ENCODE data around the gene TIMM8B. TPM values are rescaled to one million over a fixed set of nuclear protein-coding genes. Genes with fewer than 3 reads are reported as not detected.
A peak's percentile ranks its signal among the peaks of the same experiment; 100 is the strongest.

The TIMM8B gene
- total RNA-seq, 1 experiment from 2014 or later: 62.1 TPM

DNA sequence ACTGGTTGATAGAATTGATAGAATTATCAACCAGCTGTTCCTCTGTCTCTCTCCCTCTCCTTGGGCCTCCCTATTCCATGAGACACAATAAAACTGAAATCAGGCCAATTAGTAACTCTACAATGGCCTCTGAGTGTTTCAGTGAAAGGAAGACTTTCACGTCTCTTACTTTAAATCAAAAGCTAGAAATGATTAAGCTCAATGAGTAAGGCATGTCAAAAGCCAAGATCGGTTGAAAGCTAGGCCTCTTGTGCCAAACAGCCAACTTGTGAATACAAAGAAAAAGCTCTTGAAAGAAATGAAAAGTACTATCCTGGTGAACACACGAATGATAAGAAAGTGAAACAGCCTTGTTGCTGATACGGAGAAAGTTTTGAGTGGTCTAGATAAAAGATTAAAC lies 29.4 kb downstream of the TIMM8B start:
- TF ChIP-seq JUND (IDR thresholded peaks at IDR 0.05): no peak

DNA sequence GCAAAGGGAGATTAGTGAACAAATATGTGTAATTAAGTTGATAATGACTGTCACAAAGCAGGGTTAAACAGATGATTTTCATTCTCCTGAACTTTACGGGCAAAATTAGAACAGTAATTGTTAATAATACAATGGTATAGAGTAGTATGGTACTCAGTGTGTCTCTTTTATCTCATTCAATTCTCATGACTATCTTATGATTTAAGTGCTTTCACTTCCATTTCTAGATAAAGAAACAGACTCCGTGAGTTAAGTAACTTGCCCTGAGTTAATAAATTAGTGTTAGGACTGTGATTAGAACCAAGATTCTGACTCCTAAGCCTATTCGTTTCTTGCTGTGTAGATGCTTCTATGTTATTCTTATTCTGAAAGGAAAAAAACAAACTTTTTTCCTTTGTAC lies 34.8 kb downstream of the TIMM8B start:
- POLR2A ChIA-PET: no interaction called here
- Histone ChIP-seq H3K27ac (ENCODE audit: low read depth, low read length) (no peak overlapping the region), H3K4me3 (replicated peaks in 1 of 2; ENCODE audit: low read depth in 1 of 2, low read length in 2 of 2) (no peak overlapping the region), H3K9me3 (ENCODE audit: control insufficient read depth in 1 of 2, insufficient read depth in 1 of 2, low read depth in 1 of 2, low read length in 2 of 2) (no peaks in the 10 kb centered on the region), H3K4me2 (ENCODE audit: low read length) (no peak overlapping the region), H3K9ac (ENCODE audit: low read length) (no peak overlapping the region), H3K9me2 (ENCODE audit: insufficient read depth) (no peaks in the 10 kb centered on the region), H3K4me1 (ENCODE audit: control insufficient read depth in 1 of 2, insufficient read depth in 2 of 2, low read length in 2 of 2) (peaks cover 6 to 15% of the 10 kb centered on the region in 2 experiments; a peak in 3 of 4 replicates), H4K20me1 (ENCODE audit: insufficient read depth) (no peaks in the 10 kb centered on the region), H3K27me3 (ENCODE audit: insufficient read depth, low read length) (no peaks in the 10 kb centered on the region), H3K79me2 (ENCODE audit: insufficient read depth, low read length) (peaks cover 22% of the 10 kb centered on the region), H2AFZ (ENCODE audit: low read depth, low read length, poor library complexity, severe bottlenecking) (no peak overlapping the region), H3K36me3 (ENCODE audit: control insufficient read depth in 1 of 2, insufficient read depth in 2 of 2, low read length in 2 of 2) (peaks cover 25 to 33% of the 10 kb centered on the region in 2 experiments; a peak in 2 of 4 replicates)
- CTCF ChIA-PET: no interaction called here
- no peak for TF ChIP-seq ELF1 (IDR thresholded peaks at IDR 0.05; ENCODE audit: borderline replicate concordance, low read depth)
- no peak for TF ChIP-seq POLR2AphosphoS5 (IDR thresholded peaks at IDR 0.05; ENCODE audit: low read depth, low read length)
- no peak for TF ChIP-seq CEBPB (IDR thresholded peaks at IDR 0.05; ENCODE audit: low read depth)
- TF ChIP-seq, protein P1, sequence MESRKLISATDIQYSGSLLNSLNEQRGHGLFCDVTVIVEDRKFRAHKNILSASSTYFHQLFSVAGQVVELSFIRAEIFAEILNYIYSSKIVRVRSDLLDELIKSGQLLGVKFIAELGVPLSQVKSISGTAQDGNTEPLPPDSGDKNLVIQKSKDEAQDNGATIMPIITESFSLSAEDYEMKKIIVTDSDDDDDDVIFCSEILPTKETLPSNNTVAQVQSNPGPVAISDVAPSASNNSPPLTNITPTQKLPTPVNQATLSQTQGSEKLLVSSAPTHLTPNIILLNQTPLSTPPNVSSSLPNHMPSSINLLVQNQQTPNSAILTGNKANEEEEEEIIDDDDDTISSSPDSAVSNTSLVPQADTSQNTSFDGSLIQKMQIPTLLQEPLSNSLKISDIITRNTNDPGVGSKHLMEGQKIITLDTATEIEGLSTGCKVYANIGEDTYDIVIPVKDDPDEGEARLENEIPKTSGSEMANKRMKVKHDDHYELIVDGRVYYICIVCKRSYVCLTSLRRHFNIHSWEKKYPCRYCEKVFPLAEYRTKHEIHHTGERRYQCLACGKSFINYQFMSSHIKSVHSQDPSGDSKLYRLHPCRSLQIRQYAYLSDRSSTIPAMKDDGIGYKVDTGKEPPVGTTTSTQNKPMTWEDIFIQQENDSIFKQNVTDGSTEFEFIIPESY (IDR thresholded peaks at IDR 0.05; ENCODE audit: extremely low read depth, insufficient replicate concordance, low read length): no peak
- TF ChIP-seq ZNF274 (IDR thresholded peaks at IDR 0.05; ENCODE audit: low read depth, low read length): no peak
- no peak for TF ChIP-seq TCF7L2 (IDR thresholded peaks at IDR 0.05; ENCODE audit: borderline replicate concordance, extremely low read depth, insufficient read depth, insufficient read length)
- TF ChIP-seq, protein P2, sequence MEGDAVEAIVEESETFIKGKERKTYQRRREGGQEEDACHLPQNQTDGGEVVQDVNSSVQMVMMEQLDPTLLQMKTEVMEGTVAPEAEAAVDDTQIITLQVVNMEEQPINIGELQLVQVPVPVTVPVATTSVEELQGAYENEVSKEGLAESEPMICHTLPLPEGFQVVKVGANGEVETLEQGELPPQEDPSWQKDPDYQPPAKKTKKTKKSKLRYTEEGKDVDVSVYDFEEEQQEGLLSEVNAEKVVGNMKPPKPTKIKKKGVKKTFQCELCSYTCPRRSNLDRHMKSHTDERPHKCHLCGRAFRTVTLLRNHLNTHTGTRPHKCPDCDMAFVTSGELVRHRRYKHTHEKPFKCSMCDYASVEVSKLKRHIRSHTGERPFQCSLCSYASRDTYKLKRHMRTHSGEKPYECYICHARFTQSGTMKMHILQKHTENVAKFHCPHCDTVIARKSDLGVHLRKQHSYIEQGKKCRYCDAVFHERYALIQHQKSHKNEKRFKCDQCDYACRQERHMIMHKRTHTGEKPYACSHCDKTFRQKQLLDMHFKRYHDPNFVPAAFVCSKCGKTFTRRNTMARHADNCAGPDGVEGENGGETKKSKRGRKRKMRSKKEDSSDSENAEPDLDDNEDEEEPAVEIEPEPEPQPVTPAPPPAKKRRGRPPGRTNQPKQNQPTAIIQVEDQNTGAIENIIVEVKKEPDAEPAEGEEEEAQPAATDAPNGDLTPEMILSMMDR (IDR thresholded peaks at IDR 0.05 in 2 of 3, conservative IDR thresholded peaks at IDR 0.05 in 1 of 3; ENCODE audit: borderline replicate concordance in 1 of 3, insufficient read depth in 1 of 3, low read depth in 2 of 3, low read length in 2 of 3): no peak
- no peak for TF ChIP-seq FOSL1 (IDR thresholded peaks at IDR 0.05; ENCODE audit: low read depth)
- no peak for TF ChIP-seq EGR1 (IDR thresholded peaks at IDR 0.05; ENCODE audit: low read depth)
- TF ChIP-seq SIN3A (IDR thresholded peaks at IDR 0.05; ENCODE audit: low read depth): no peak
- no peak for TF ChIP-seq CBX3 (IDR thresholded peaks at IDR 0.05; ENCODE audit: low read depth)
- TF ChIP-seq RAD21 (IDR thresholded peaks at IDR 0.05; ENCODE audit: low read depth): no peak
- no peak for TF ChIP-seq JUND (IDR thresholded peaks at IDR 0.05)
- DNase-seq (ENCODE audit: low read depth, low spot score) (no peak), ATAC-seq (no peak)
- intact Hi-C loops (cut with micrococcal nuclease): no loop called here
- BruUV-seq (replicated peaks): no TSS peak
- RAD21 ChIA-PET (ENCODE audit: low non-redundant PET in 1 of 2, low total read pairs in 2 of 2, uncharacterized antibody in 2 of 2, unreplicated experiment in 2 of 2): no interaction called here

More for the DNA sequence above, 29.4 kb downstream of the TIMM8B start:
- DNase-seq (ENCODE audit: low read depth, low spot score) (no peak), ATAC-seq (no peak)
- intact Hi-C loops (cut with micrococcal nuclease): no loop called here
- H3K9ac ChIP-seq (ENCODE audit: low read length): no peak overlapping the region
- H3K9me2 ChIP-seq (ENCODE audit: insufficient read depth): no peaks in the 10 kb centered on the region
- H4K20me1 ChIP-seq (ENCODE audit: insufficient read depth): no peaks in the 10 kb centered on the region
- H3K27ac ChIP-seq (ENCODE audit: low read depth, low read length): no peak overlapping the region
- no peaks in the 10 kb centered on the region for H3K27me3 ChIP-seq (ENCODE audit: insufficient read depth, low read length)
- no peak overlapping the region for H2AFZ ChIP-seq (ENCODE audit: low read depth, low read length, poor library complexity, severe bottlenecking)
- no peaks in the 10 kb centered on the region for H3K4me1 ChIP-seq (ENCODE audit: control insufficient read depth in 1 of 2, insufficient read depth in 2 of 2, low read length in 2 of 2)
- no peak overlapping the region for H3K4me2 ChIP-seq (ENCODE audit: low read length)
- CTCF ChIA-PET: no interaction called here
- RAD21 ChIA-PET (ENCODE audit: low non-redundant PET in 1 of 2, low total read pairs in 2 of 2, uncharacterized antibody in 2 of 2, unreplicated experiment in 2 of 2): no interaction called here
- H3K36me3 ChIP-seq (ENCODE audit: control insufficient read depth in 1 of 2, insufficient read depth in 2 of 2, low read length in 2 of 2): peaks cover 30 to 36% of the 10 kb centered on the region in 2 experiments
- no peak overlapping the region for H3K4me3 ChIP-seq (replicated peaks in 1 of 2; ENCODE audit: low read depth in 1 of 2, low read length in 2 of 2)
- no peaks in the 10 kb centered on the region for H3K9me3 ChIP-seq (ENCODE audit: control insufficient read depth in 1 of 2, insufficient read depth in 1 of 2, low read depth in 1 of 2, low read length in 2 of 2)
- POLR2A ChIA-PET: no interaction called here
- H3K79me2 ChIP-seq (ENCODE audit: insufficient read depth, low read length): no peaks in the 10 kb centered on the region; the same call in 1 of the 2 replicates
- TSS peak; percentile 29 for BruUV-seq (replicated peaks)

All from HCT116 (cell line).